Measurements from ENCODE around the gene LCLAT1. TPM values are rescaled to one million over a fixed set of nuclear protein-coding genes. Genes with fewer than 3 reads are reported as not detected.
A peak's percentile ranks its signal among the peaks of the same experiment; 100 is the strongest.

LCLAT1 gene
- total and polyA plus RNA-seq, 12 donors, result 1.9 to 23.0 (median 14.6) TPM

- H3K27me3 ChIP-seq, result no peaks in the 10 kb centered on the region
- DNase-seq, result no peak
- TF ChIP-seq CTCF (IDR thresholded peaks at IDR 0.05) (no peak), POLR2A (IDR thresholded peaks at IDR 0.05) (no peak)
- intact Hi-C loops (cut with DNase I), result no loop called here
- 23 to 80% (median 55%) methylated on average over 1 of the region's 1 CpG for WGBS, 4 donors
- H3K36me3 ChIP-seq (replicated peaks in 1 of 2), result no peaks in the 10 kb centered on the region
- no peak overlapping the region for H3K27ac ChIP-seq
- H3K4me1 ChIP-seq (replicated peaks in 1 of 2), result peaks cover 0 to 26% of the 10 kb centered on the region in 2 donors
- no peak overlapping the region for H3K4me3 ChIP-seq
- H3K9me3 ChIP-seq (replicated peaks in 1 of 3), result no peaks in the 10 kb centered on the region
Observed at GRCh38 chr2:30405260-30405605, 41.8 kb upstream of the LCLAT1 start.

GRCh38 chr2:30406853-30407252 is 40.2 kb upstream of the LCLAT1 start:
- Histone ChIP-seq H3K9me3 (replicated peaks in 1 of 3) (no peaks in the 10 kb centered on the region), H3K27me3 (no peaks in the 10 kb centered on the region), H3K36me3 (replicated peaks in 1 of 2) (no peaks in the 10 kb centered on the region), H3K27ac (no peak overlapping the region), H3K4me3 (no peak overlapping the region), H3K4me1 (replicated peaks in 1 of 2) (peaks cover 0 to 35% of the 10 kb centered on the region in 2 donors)
- no peak for DNase-seq
- 91 to 96% (median 94%) methylated on average over 2 of the region's 2 CpGs for WGBS, 4 donors
- intact Hi-C loops (cut with DNase I), result no loop called here
- no peak for TF ChIP-seq CTCF (IDR thresholded peaks at IDR 0.05)

- TF ChIP-seq CTCF (IDR thresholded peaks at IDR 0.05) (peak in 1 of 6 experiments; percentile 25), POLR2A (IDR thresholded peaks at IDR 0.05) (no peak)
- intact Hi-C loops (cut with DNase I), result no loop called here
- Histone ChIP-seq H3K27me3 (no peaks in the 10 kb centered on the region), H3K4me1 (replicated peaks in 1 of 2) (peaks cover 0 to 43% of the 10 kb centered on the region in 2 donors), H3K4me3 (no peak overlapping the region), H3K9me3 (replicated peaks in 1 of 3) (no peaks in the 10 kb centered on the region), H3K36me3 (replicated peaks in 1 of 2) (no peaks in the 10 kb centered on the region), H3K27ac (peak overlapping the region in 3 of 5 donors; percentile 36 to 83 (median 60))
- DNase-seq, result peak in 4 of 7 donors; percentile 26 to 75 (median 30)
Observed at GRCh38 chr2:30408961-30409387, 38.1 kb upstream of the LCLAT1 start.

- H3K4me1 ChIP-seq (replicated peaks in 1 of 2), result peaks cover 0 to 36% of the 10 kb centered on the region in 2 donors
- peak overlapping the region in 2 of 5 donors; percentile 45 to 51 for H3K27ac ChIP-seq
- H3K36me3 ChIP-seq (replicated peaks in 1 of 2), result no peaks in the 10 kb centered on the region
- DNase-seq, result no peak
- WGBS, 4 donors, result 64 to 77% (median 70%) methylated on average over 2 of the region's 2 CpGs
- intact Hi-C loops (cut with DNase I), result no loop called here
- no peak for TF ChIP-seq POLR2A (IDR thresholded peaks at IDR 0.05)
- TF ChIP-seq CTCF (IDR thresholded peaks at IDR 0.05), result no peak
- no peaks in the 10 kb centered on the region for H3K27me3 ChIP-seq
- no peaks in the 10 kb centered on the region for H3K9me3 ChIP-seq (replicated peaks in 1 of 3)
- no peak overlapping the region for H3K4me3 ChIP-seq
Observed at GRCh38 chr2:30410217-30410616, 36.8 kb upstream of the LCLAT1 start.

All from adrenal gland (tissue), 12 donors.